ENCODE measurements around the gene DYNLT2B.
"Not testable (repeated sequence)": the region's sequence is repeated elsewhere in the genome, so short reads cannot be mapped to it uniquely, and the experiment has no call there.

Gene DYNLT2B

DNA sequence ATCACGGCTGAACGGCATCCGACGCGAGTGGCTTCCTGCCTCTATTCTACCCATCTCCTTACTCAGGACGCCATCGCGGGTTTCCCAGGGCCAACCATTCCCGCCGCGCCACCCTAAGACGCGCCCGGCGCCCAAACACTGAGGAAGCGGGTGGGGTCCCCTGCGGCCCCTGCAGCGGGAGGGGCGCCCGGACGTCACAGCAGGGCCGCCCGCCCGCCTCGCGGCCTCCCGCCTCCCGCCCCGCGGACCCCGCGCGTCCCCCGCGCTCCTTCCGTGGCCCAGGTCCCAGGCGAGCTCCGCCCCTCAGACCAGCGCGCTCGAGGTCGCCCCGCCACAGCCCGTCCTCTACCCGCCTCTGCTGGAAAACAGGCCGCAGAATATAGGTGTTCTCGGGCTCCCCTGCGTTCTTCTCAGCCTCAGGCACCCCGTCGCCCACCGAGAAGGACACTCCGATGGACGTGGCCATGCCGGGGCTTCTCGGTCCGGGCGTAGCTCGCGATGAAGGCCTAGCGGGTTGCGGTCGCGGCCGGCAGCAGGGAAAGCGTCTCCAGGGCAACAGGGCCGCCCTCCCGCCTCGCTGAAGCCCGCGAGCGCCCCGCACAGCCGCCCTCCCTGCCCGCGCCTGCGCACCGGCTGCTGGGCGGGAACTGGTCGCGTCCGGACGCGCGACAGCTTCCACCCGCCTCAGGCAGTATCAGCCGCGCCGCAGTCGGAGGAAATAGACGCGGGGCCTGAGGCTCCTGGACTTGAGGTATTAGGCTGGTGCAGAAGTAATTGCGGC lies at the start of gene DYNLT2B:
DYNLT2B (minus strand) TSS at position 554 of the 781 bp plus-strand sequence; CDS start at position 466, 88 bp downstream.
- DNase-seq (ENCODE audit: low read depth in 2 of 2): peak; percentile 72 to 82

DNA sequence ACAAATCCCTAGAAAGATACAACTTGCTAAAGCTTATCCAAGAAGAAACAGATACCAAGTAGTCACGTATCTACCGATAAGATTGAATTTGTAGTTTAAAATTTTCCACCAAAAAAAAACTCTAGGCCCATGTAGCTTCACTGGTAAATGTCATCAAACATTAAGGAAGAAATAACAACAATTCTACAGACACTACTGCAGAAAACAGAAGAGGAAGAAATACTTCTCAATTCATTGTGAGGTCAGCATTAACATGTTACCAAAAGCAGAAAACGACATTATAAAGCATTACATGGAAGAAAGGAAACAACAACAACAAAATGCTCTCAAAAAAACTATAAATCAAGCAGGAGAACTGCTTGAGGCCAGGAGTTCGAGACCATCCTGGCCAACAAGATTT lies 47.7 kb upstream of the DYNLT2B start:
- DNase-seq (ENCODE audit: low read depth in 2 of 2): no peak

DNA sequence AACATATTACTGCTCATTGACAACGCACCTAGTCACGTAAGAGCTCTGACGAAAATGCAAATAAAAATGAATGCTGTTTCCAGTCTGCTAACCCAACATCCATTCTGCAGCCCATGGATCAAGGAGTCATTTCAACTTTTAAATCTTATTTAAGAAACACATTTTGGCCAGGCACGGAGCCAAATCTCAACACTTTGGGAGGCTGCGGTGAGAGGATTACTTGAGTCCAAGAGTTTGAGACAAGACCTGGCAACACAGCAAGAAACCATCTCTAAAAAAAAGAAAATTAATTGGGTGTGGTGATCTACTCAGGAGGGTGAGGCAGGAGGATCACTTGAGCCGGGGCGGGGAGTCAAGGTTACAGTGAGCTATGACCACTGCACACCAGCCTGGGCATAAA lies 42.5 kb upstream of the DYNLT2B start:
- DNase-seq (ENCODE audit: low read depth in 2 of 2): no peak

DNA sequence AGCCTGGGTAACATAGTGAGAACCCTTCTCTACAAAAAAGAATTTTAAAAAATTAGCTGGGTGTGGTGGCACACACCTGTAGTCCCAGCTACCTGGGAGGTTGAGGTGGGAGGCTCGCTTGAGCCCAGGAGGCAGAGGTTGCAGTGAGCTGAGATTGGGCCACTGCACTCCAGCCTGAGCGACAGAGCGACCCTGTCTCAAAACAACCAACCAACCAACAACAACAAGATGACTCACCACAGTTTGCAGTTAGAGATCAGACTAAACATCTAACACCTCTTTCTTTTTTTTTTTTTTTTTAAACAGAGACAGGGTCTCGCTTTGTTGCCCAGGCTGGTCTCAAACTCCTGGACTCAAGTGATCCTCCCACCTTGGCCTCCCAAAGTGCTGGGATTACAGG lies 40.5 kb upstream of the DYNLT2B start:
- not testable (repeated sequence) for DNase-seq (ENCODE audit: low read depth in 2 of 2)

DNA sequence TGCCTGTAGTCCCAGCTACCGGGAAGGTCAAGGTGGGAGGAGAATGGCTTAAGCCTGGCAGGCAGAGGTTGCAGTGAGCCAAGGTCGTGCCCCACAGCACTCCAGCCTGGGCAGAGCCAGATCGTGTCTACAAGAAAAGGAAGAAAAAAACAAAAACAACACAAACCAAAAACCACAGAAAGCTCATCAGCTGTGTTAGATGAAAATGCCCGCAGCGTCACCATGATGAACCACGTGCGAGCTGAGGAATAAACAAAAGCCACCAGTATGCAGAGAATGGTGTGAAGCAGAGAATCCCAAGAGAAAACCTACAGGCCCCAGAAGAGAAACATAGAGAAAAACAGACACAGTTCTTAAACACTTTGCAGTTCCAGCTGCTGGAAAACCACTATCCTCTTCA lies 39.9 kb upstream of the DYNLT2B start:
- no peak for DNase-seq (ENCODE audit: low read depth in 2 of 2)

DNA sequence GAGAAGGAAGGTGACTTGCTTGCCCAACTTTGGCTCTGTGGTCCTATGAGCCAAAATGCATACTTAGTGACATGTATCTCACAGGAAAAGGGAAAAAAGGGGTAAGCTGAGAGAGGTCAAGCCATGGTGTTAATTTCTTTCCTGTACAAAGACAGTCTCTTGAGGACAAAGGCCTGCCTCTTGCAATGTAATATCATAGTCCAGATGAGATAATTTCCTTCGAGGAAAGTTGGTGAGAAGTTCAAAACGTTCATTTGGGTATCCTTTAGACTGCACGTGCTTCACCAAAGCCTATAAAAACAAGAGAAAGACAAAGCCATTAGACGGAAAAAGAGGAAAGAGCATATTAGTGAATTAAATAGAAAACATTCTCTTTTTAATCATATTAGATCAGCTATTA lies 38.5 kb upstream of the DYNLT2B start:
- DNase-seq (ENCODE audit: low read depth in 2 of 2): no peak

DNA sequence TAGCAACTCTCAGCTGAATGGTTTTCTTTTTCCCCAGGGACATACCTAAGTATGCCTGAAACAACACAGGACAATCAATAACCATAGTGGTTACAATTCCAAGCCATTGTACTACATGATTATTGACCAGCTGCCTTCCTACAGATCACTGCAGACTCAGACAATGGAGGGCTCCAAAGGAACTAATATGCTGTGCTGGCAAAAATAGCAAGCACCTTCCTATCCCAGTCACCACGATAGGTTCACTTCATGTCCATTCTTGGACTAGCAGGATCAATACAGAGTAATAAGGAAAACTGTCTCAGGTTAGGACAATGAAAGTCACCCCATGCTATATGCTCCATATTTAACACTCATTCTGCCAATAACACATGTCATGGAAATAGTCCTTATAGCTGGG lies 37.6 kb upstream of the DYNLT2B start:
- DNase-seq (ENCODE audit: low read depth in 2 of 2): no peak

DNA sequence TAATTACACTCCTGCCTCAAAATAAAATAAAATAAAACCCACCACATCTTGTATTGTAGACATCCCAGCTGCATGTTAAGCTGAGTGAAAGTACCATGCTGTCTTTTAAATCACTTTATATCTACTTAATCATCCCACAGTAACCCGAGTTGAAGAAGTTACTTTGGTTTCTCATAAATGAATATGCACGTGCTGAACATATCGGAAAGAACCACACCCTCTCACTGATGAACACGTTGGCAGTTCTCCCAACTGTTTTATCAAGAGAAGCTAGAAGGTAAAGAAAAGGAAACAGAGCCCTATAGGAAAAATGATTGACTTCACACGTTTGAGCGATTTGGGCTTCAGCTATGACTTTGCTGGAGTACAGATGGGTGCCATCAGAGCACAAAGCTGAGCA lies 36.1 kb upstream of the DYNLT2B start:
- DNase-seq (ENCODE audit: low read depth in 2 of 2): no peak

DNA sequence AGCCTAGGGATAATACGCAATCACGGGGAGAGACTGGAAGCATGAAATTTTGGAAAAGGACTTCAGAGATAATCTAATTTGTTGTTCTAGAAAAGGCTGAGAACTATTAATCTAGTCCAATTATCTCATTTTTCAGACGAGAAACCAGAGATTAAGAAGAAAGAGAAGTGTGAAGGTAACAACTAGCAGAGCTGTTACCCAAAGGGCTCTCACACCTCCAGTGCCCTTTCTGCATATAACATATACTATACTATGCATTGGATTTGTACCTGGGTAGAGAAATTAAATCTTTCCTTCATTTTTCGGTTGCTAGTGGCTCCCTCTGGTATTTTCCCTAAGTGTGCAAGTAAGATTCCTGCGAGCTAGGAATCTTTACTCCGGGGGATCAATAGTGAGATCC lies 33.5 kb upstream of the DYNLT2B start:
- DNase-seq (ENCODE audit: low read depth in 2 of 2): no peak

DNA sequence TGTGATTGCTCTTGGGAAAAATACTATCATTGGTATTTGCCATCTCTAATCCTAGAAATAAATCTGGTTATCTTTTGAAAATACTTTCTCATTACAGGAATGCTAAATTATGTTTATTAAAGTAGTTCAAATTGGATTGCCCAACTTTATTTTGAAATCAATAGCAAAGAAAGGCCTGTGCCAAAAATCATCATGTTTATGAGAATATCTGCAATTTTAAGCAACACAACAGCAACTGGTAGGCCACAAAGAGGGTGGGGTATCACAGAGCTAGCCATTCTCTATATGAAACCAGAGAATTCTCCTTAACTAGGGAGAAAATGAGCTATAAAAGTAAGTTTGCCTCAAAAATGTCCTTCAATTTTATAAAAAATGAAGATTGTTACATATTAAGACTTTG lies 32.0 kb upstream of the DYNLT2B start:
- no peak for DNase-seq (ENCODE audit: low read depth in 2 of 2)

DNA sequence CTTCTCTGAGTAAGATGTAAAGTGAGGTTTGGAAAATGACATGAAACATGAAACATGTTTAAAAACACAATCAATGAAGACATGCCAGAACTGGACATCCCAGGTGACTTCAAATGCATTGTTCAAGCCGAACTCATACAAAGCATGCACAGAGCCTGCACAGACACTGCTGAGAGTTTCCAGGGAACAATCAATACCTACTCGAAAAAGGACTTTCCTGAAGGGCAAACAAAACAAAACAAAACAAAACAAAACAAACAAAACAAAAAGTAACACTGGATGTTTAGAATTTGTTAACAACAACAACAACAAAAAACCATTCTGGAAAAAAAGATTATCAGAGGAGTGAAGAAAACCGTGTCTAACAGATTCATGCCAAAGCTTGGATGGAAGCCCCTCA lies 30.7 kb upstream of the DYNLT2B start:
- DNase-seq (ENCODE audit: low read depth in 2 of 2): no peak

DNA sequence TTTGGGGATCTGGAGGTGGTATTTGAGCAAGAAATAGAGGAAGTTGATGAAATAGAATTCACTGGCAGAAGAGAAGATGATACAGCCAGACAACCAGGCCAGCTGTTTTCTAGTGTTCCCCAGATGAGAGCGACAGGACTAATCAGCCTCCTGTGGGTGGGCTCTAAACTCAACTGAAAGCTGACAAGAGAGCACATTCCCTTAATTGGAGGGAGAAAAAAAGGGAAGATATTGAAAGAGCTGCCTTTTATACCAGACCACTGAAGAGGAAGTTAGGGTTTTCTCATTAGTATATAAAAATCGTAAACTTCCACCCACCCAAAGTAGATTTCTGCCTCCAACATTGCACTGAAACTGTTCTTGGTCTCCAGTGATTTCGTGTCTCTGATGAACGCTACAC lies 26.6 kb upstream of the DYNLT2B start:
- no peak for DNase-seq (ENCODE audit: low read depth in 2 of 2)

DNA sequence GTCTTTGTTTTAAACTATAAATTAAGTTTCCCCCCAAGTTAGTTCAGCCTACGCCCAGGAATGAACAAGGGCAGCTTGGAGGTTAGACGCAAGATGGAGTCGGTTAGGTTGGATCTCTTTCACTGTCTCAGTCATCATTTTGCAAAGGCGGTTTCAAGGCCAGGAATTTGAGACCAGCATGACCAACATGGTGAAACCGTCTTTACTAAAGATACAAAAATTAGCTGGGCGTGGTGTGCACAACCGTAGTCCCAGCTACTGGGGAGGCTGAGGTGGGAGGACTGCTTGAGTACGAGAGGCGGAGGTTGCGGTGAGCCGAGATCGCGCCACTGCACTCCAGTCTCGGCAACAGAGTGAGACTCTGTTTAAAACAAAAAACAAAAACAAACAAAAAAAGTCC lies 25.9 kb upstream of the DYNLT2B start:
- DNase-seq (ENCODE audit: low read depth in 2 of 2): not testable (repeated sequence)

DNA sequence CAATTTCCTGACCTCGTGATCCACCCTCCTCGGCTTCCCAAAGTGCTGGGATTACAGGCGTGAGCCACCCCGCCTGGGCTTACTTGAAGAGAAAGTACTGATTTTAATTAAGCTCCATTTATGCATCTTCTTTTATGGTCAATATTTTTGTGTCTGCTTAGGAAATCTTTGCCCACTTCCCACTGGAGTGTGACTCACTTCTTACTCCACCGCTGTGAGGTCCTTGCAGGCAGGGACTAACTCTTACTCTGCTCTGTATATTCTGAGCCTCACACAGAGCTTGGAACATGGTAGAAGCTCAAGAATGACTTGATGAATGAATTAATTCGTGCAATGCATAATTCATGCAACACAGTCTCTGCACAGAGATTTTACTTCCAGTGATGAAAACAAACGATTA lies 23.1 kb upstream of the DYNLT2B start:
- DNase-seq (ENCODE audit: low read depth in 2 of 2): no peak

DNA sequence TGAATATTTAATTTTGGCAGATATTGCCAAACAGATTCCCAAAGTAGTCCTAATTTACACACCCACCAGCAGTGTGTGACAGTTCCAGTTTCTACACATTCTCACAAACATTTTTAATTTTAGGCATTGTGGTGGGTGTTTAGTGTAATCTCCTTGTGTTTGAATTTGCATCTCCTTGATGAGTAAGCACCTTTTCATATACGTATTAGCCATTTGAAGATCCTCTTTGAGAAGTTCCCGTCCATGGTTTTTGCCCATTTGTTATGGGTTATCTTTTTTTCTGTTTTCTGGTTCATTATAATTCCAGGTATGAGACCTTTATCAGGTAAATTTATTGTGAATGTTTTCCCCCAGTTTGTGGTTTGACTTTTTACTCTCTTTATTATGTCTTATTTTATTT lies 22.4 kb upstream of the DYNLT2B start:
- DNase-seq (ENCODE audit: low read depth in 2 of 2): no peak

DNA sequence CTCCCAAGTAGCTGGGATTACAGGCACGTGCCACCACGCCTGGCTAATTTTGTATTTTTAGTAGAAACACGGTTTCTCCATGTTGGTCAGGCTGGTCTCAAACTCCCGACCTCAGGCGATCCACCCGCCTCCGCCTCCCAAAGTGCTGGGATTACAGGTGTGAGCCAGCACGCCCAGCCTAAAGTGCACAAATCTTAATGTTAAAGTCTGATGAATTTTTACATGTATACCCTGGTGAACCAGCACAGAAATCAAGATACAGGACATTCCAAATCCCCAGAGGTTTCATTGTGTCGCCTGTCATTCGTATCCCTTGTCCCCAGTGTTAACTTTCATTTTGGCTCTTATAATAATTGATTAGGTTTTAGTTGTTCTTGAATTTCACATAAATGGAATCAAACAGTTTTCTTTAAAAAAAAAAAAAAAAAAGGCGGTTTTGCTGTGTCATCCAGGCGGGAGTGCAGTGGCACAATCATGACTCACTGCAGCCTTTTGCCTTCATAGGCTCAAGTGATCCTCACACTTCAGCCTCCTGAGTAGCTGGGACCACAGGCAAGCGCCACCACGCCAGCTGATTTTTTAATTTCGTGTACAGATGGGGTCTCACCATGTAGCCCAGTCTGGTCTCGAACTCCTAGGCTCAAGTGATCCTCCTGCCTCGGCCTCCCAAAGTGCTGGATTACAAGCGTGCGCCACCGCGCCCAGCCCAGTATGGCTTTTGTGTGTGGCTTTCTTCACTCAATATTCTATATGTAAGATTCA lies 21.6 kb upstream of the DYNLT2B start:
- DNase-seq (ENCODE audit: low read depth in 2 of 2): no peak

DNA sequence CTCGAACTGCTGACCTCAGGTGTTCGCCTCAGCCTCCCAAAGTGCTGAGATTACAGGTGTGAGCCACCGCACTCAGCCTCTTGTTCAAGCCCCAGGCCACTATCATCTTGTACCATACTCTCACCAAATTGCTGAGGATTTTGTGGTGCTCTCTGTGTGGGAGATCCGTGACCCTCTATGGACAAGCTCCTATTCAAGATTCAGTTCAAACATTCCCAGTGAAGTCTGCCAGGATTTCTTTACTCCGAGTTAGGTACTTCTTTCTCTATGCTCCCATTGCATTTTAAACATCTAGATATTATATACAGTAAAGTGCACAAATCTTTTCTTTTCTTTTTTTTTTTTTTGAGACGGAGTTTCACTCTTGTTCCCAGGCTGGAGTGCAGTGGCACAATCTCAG lies 21.0 kb upstream of the DYNLT2B start:
- no peak for DNase-seq (ENCODE audit: low read depth in 2 of 2)

DNA sequence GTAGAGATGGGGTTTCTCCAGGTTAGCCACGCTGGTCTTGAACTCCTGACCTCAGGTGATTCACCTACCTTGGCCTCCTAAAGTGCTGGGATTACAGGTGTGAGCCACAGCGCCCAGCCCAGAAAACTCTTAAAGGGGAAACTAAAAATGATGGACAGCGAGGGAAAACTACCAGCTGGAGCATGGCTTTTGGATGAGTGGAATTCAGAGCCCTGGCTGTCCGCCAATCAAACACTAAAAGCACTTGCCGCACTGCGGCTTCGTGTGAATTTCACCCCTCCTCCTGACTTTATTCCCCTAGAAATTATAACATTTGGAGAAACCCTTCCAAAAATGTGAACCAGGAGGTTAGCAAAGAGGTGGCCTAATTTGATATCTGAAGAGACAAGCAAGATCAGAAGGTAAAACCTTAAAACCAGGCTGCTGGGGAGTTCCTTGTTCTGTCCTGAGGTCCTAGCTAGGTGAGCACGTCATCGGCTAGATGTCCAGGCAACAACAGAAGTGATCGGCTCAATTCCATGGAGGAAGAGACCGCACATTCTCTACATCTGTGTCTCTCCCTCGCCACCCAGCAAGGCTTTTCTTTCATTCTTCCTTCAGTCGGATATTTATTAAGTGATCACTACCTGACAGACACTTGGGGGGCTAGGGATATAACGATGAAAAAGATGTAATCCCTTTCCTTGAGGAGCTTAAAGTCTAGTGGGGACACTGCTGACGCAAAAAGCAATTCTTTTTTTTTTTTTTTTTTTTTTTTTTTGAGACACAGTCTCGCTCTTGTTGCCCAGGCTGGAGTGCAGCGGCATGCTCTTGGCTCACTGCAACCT lies 18.5 kb upstream of the DYNLT2B start:
- no peak for DNase-seq (ENCODE audit: low read depth in 2 of 2)

DNA sequence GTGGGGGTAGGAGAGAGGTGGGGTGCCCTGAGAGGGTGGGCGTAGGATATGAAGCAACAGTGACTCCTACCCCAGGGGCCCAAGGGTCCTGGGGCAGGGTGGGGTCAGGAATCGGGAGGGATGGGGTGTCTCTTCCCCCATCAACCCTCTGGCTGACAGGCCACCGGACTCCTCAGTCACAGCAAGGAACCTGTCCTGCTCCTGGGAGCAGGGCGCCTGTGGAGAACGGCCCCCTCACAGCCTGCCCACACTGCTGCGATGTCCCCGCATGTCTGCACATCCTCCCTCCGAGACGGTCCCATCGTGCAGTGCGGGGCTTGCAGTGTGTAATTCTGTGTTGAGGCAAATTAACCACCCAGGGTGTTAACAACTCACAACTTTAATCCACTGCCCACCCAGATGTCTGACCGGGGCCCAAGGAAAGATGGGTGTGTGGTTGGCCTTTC lies 17.5 kb upstream of the DYNLT2B start:
- no peak for DNase-seq (ENCODE audit: low read depth in 2 of 2)

DNA sequence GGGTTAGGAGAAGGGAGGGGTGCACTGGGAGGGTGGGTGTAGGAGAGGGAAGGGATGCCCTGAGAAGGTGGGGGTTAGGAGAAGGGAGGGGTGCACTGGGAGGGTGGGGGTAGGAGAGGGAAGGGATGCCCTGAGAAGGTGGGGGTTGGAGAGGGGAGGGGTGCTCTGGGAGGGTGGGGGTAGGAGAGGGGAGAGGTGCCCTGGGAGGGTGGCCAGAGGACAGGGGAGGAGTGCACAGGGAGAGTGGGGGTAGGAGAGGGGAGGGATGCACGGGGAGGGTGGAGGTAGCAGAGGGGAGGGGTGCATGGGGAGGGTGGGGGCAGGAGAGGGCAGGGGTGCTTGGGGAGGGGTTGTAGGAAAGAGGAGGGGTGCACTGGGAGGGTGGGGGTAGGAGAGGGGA lies 16.9 kb upstream of the DYNLT2B start:
- no peak for DNase-seq (ENCODE audit: low read depth in 2 of 2)

DNA sequence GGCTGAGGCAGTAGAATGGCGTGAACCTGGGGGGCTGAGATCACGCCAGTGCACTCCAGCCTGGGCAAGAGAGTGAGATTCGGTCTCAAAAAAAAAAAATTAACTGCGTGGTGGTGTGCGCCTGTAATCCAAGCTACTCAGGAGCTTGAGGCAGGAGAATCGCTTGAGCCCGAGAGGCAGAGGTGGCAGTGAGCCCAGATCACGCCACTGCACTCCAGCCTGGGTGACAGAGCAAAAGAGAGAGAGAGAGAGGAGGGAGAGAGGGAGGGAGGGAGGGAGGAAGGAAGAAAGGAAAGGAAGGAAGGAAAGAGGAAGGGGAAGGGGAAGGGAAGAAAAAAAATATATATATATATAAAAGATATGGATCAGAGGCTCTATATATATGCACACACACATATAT lies 14.1 kb upstream of the DYNLT2B start:
- DNase-seq (ENCODE audit: low read depth in 2 of 2): no peak

DNA sequence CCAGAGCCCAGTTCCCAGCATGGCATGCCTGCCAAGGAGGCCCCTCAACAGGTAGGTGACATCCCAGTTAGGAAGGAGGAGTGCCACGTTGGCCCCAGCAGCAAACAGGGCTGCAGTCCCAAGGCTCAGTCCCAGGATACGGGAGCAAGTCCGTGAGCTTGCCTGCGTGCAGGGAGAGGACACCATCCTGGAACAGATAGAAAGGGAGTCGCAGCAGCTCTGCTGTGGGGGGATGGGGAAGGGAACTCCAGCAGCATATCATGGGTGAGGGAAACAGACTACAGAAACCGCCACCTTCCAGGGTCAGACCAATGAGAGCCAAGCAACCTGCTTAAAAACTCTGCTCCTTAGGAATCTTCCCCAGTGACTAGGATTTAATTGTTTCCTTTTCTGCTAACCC lies 9.4 kb upstream of the DYNLT2B start:
- no peak for DNase-seq (ENCODE audit: low read depth in 2 of 2)
